T47D (cell line): ENCODE results near the gene CABS1.
A peak's percentile ranks its signal among the peaks of the same experiment; 100 is the strongest.

Source experiments
- DNase-seq, 2 experiments: peaks; one replicate each; pipeline versions ENCODE4 v3.0.0 to v3.0.0-alpha.2; 2011 to 2012; ENCODE audit warnings: low read depth in 1 of 2, low spot score in 1 of 2
- JUND ChIP-seq: IDR thresholded peaks from 2 replicates; pipeline ENCODE4 v1.6.1; 2012; ENCODE audit warnings: low read depth
- in situ Hi-C: cut with HindIII; loops from 2 replicates; pipeline ENCODE4 v1.10.0; 2016; ENCODE audit warnings: low sequenced_read_pairs, low pct_unique_long_range_greater_than_20kb

CABS1 gene

DNA sequence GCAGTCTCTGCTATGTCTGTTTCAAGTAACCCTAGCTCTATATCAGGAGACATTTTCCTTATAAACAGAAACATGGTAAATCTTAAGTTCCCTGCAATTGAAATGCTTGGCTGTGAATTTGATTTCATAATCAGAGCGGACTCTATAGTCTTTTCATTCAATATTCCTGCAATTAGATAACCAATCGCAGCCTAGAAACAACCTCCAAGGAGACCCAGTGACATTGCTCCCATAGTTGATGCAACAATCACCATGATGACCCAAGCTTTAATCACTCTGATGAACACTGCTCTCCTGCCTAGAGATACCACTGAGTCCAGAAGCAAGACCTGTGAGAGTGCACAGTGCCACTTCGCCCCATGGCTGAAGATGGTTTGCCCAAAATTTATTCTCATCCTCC, at the start of gene CABS1:
TSS of gene CABS1 (plus strand) at position 301 of the 400 bp plus-strand sequence. CDS start at position 360, 59 bp downstream.
- DNase-seq = no peak
- in situ Hi-C loops = no loop called here
- TF ChIP-seq JUND = no peak

DNA sequence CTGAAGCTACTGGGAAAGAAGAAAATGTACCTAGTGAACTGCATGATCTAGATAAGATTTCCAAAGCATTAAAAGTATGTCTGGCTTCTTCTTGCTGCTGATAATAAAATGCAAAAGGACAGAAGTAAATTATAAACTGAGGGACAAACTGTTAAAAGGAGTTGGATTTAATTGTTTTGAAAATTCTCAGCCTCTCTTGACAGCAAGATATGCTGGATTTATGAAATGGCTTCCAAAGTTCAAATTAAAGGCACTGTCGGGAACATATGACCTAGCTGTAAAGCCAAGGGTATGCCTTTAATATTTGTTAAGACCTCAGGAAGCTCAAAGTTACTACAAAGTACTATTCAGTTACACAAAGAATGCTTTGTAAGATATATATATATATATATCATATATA, 46.1 kb upstream of the CABS1 start:
- in situ Hi-C loops = no loop called here

DNA sequence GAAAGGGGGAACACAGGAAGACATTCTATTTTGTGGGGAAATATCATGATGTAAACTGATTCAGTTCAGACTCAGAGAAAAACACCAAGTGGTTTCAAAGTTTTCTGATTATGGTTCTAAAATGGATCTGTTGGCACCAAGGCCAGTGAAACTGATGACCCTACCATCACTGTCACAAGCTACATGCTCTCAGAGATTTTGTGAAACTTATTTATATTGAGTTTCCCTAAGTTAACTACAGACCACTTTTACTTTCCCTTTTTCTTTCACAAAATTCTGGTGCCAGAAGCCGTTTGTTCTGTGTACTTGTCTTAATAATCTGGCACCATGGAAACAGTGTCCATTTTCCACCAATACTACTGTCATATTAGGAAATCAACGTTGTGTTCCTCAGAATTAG, 43.4 kb upstream of the CABS1 start:
- in situ Hi-C loops = no loop called here
- DNase-seq = no peak
- no peak for TF ChIP-seq JUND

More for the DNA sequence above, 46.1 kb upstream of the CABS1 start:
- no peak for TF ChIP-seq JUND
- no peak for DNase-seq

DNA sequence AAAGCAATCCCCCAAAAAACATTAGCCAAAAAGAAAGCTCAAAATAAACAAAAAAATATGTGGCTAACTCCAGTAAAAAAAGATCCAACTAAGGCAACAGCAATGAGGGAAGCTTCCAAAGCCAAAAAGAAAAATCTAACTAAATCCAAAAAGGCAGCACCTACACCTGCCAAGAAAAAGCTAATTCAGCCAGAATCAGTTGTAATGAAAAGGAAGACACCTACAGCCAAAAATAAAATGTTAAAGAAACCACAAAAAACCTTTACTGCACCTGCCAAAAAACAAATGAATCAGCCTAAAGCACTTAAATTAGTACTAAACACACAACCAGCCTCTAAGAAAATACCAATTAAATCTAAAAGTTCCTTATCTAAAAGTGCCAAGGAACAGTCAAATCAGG, 37.2 kb upstream of the CABS1 start:
- no peak for DNase-seq
- in situ Hi-C loops = no loop called here
- no peak for TF ChIP-seq JUND

DNA sequence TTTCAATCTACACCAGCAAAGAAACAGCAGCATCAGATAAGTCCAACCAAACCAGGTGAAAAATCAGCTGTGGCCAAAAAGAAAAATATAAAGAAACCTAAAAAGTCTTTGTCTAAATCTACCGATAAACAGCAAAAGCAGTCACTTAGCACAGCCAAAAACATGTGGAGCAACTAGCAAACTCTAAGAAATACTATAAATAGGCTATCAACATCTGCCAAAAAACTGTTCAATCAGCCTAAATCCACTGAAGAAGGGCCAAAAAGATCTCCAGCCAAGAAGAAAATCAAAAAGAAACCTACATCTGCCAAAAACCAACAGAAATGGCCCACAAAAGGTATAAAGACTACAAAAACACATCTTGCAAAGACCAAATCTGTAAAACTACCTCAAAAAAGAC, 36.7 kb upstream of the CABS1 start:
- no peak for TF ChIP-seq JUND
- DNase-seq = no peak
- in situ Hi-C loops = no loop called here

DNA sequence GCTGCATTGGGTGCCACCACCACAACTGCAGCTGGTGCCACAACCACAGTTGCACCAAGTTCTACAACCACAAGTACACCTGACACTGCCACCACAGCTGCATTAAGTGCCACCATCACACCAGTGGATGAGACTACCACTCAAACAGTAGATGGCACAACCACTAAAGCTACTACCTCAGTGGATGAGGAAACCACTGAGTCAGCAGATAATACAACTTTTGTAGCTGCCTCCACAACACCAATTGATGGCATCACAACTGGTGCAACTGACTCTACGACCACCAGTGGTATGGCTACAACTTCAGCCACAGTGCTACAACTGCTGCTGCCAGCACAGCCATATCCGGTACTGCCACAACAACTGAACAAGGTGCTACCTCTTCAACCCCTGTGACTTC, 35.1 kb upstream of the CABS1 start:
- TF ChIP-seq JUND = no peak
- no peak for DNase-seq
- in situ Hi-C loops = no loop called here

DNA sequence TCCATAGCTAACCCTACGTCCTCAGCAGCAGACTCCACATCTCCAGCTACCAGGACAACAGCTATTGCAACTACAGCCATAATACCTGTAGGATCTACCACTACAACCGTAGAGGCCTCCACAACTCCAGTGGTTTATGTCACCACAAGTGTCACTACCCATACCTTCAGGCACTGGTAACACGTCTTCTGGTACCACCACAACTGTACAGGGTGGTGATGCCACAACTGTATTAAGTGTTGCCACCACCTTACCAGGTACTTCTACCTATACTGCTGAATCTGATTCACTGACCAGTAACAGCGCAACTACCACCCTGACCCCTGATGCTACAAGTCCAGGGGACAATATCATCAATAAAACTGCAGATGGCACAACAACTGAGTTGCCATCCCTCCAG, 34.6 kb upstream of the CABS1 start:
- in situ Hi-C loops = no loop called here
- DNase-seq = no peak
- no peak for TF ChIP-seq JUND

DNA sequence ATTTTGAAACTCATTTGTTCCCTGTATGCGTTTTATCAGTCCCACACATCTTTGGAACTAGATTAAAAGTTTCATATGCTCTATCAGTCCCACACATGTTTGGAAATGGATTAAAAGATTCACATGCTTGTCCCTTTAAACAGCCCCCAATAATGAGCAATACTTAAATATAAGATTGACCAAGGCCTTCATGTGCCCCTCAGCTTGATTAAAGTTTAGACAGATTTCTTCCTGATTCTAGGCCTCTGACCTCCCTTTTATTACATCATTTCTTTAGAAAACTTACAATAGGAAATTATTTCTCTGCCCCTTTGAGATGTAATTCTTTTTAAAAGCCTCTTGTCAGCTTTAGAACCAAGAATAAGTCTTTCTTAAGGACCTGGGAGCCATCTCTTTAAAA, 31.7 kb upstream of the CABS1 start:
- TF ChIP-seq JUND = no peak
- DNase-seq = no peak
- in situ Hi-C loops = no loop called here

DNA sequence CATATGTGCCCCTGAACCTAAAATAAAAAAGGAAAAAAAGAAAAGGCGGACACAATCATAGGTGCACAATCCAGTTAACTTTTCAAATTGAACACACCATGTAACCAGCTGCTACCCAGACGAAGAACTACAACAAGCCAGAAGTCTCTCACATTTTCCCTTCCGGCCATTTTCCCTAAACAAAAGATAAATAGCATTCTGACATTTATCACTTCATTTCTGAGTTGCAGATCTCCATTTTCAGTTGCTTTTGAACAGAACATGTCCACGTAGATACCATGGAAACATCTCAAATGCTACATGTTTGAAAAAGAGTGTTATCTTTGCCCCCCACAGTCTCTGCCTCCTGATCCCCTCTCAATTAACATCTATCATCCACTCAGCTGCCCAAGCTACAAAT, 29.2 kb upstream of the CABS1 start:
- in situ Hi-C loops = no loop called here
- DNase-seq = no peak
- no peak for TF ChIP-seq JUND

DNA sequence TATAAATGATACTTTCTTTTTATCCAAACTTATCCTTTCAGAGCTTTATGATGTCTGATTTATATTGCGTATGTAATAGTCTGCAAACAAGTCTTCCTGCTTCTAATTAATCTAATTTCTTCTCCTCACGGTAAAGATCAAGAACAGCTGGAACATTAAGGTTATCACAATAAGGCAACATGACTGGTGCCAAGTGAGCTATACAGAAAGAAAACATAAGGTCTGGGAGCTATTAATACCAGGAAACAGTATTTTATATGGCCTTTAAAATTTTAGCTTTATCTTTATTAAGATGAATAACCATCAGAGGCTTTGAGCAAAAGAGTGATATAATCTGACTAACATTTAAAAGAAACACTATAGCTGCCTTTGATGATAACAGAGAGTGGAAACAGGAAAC, 28.7 kb upstream of the CABS1 start:
- in situ Hi-C loops = no loop called here
- no peak for DNase-seq
- no peak for TF ChIP-seq JUND

DNA sequence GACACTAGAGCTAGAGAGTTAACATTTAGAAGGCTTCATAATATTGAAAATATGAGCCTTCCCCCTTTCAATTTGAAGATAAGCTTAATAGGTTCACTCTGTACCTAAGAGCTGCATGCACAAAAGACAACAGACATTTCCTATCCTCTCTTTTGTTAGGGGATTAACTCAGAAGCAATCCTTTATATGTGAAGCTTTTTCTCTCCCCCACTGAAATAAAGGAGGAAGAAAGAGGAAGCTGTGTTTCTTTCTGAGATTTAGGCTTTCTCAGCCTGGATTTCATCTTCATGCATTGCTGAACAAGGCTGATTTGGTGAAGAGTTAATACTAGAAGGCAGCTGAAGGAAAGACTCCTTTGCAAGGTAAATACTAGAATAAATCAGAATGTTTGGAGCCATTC, 21.0 kb upstream of the CABS1 start:
- in situ Hi-C loops = no loop called here
- no peak for DNase-seq
- no peak for TF ChIP-seq JUND

DNA sequence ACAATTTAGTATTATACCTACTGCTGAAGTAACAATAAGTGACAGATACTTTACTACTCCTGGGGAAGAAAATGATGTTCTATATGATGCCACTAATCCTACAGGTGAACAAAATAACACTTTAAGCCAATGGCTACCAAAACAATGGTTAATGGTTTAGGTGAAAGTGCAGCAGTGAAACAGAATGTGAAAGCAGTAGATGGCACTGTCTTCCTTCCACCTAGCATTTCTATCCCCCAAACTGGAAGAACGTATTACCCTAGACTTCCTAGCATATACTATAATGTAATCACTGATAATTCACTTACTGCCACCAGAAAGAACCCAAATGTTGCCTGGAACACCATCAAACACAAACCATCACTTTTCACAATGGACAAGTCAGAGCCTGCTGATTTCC, 18.9 kb upstream of the CABS1 start:
- TF ChIP-seq JUND = no peak
- in situ Hi-C loops = no loop called here
- DNase-seq = peak in 1 of 2 experiments; percentile 23

DNA sequence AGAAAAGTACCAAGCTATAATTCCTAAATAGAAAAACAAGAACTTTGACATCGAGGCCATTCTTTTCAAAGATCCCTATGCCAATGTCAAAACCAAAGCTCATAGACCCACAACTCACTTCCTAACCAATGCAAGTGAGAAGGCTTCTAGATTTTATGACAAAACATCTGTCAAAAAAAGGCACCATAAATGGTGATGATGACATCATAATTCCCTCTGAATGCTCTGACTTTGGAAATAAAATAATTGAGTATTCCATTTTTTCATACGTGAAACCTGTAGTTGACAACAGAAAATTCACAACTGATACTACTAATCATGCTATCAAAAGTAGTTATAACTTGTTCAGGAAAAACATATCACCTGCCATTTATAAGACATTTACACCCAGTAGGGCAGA, 8.7 kb upstream of the CABS1 start:
- in situ Hi-C loops = no loop called here
- no peak for TF ChIP-seq JUND
- DNase-seq = no peak

DNA sequence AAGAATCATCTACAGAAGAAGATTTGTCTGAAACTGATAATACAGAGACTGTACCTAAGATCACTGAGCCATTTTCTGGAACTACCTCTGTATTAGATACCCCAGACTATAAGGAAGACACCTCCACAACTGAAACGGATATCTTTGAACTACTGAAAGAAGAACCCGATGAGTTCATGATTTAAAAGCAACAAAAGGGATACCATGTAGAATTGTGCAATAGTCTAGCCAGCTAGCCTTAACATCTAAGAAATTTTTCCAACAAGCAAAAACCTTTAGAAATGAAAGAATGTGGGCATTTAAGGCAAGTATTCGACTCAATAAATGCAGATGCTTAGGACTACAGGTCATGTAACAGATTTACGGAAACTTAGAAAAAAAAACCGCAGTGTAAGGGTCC, 1.3 kb downstream of the CABS1 start:
- no peak for DNase-seq
- TF ChIP-seq JUND = no peak
- in situ Hi-C loops = no loop called here

DNA sequence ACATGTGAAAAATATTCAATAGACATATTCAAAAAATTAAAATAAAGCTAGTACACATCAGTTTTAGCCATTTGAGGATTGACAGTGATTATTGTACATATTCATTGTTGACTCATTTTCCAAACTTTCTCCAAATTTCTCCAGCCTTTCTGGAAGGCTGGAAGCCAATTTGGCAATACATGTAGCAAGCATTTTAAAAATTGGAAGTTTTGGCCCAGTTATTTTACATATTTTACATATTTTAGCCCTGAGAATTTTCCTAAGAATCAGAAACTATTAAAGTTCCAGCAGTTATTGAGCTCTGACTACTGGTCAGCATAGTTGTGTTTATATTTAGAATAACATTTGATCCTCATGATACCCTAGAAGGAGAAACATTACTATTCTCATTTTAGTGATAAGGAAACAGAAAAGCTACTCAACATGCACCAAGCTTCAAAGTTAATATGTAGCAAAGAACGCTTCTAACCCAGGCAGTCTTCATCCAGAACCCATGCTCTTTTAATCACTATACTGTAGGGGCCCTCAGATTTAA, 3.2 kb downstream of the CABS1 start:
- in situ Hi-C loops = no loop called here

More for the DNA sequence above, 3.2 kb downstream of the CABS1 start:
- TF ChIP-seq JUND = no peak
- no peak for DNase-seq
